Adrenal gland (tissue), 12 donors: ENCODE results near the gene NFATC3. TPM values are rescaled to one million over a fixed set of nuclear protein-coding genes. Genes with fewer than 3 reads are reported as not detected.
"Not testable (repeated sequence)": the region's sequence is repeated elsewhere in the genome, so short reads cannot be mapped to it uniquely, and the experiment has no call there.

Experiments used
- DNase-seq, 7 donors: peaks; one replicate each; pipeline ENCODE4 v3.0.0-alpha.2; 2019 to 2020
- H3K27ac ChIP-seq, 5 donors: fragments of 200-600 bp; sonication (generic) in 4 of 5; 1 replicate in 3 of 5; 2 replicates in 2 of 5; pipeline versions ENCODE4 v1.5.1 to v1.8.0; 2016 to 2020; ENCODE audit warnings: mild to moderate bottlenecking in 1 of 5
- H3K27me3 ChIP-seq: fragments of 200-600 bp; 2 replicates; pipeline ENCODE4 v1.8.0; 2021
- H3K36me3 ChIP-seq, 2 donors: fragments of 200-600 bp; replicated peaks in 1 of 2; 1 replicate in 1 of 2; 2 replicates in 1 of 2; pipeline versions ENCODE4 v1.5.1 to v1.8.0; 2018 to 2022
- H3K4me1 ChIP-seq, 2 donors: fragments of 200-600 bp; replicated peaks in 1 of 2; 1 replicate in 1 of 2; 2 replicates in 1 of 2; pipeline versions ENCODE4 v1.5.1 to v1.8.0; 2018 to 2021
- H3K4me3 ChIP-seq, 4 donors: fragments of 200-600 bp; sonication (generic) in 3 of 4; one replicate each; pipeline ENCODE4 v1.5.1; 2016 to 2018
- H3K9me3 ChIP-seq, 3 donors: fragments of 200-600 bp; sonication (generic) in 1 of 3; replicated peaks in 1 of 3; 1 replicate in 2 of 3; 2 replicates in 1 of 3; pipeline versions ENCODE4 v1.5.1 to v1.8.0; 2016 to 2021
- POLR2A ChIP-seq, 2 donors: fragments of 450-650 bp; IDR thresholded peaks; one replicate each; pipeline ENCODE4 v1.6.1; 2017; ENCODE audit warnings: antibody characterized with exemption in 2 of 2, mild to moderate bottlenecking in 2 of 2, moderate library complexity in 1 of 2
- WGBS, 4 donors: extraction: QIAGEN DNeasy Blood & Tissue Kit in 2 of 4; methylation state at CpG; one replicate each; pipeline versions ENCODE4 v1.1.5 to v1.1.7; 2013 to 2017; 5-methylcytosine and 5-hydroxymethylcytosine counted together
- intact Hi-C, 2 donors: fragments of 100-400 bp; cut with DNase I; formaldehyde crosslinking; loops; one replicate each; pipeline versions ENCODE4 v1.14.1 to v1.15.0; 2022 to 2023
- polyA plus RNA-seq, 3 donors: library from polyadenylated mRNA; stranded (reverse); fragments of 200-250 nt in 2 of 3; fragments of 350-450 nt in 1 of 3; fragmentation: Illumina TruSeq in 1 of 3; extraction: RNeasy Lipid Tissue Mini Kit (QIAGEN cat#74804) in 1 of 3; gene quantifications; one replicate each; pipeline ENCODE4 v1.2.3, GENCODE V29; 2013 to 2014
- total RNA-seq, 9 donors: library from RNA; depleted of rRNA in 4 of 9; stranded (reverse); fragments of >200 nt in 4 of 9; fragments of 120-200 nt in 1 of 9; fragmentation: NEBNext Ultra II Directional in 1 of 9; extraction: Animal tissue kit (Norgen Biotek cat#: 25700) in 1 of 9; gene quantifications; one replicate each; pipeline versions ENCODE4 v1.1.0 to v1.2.4, GENCODE V29; 2013 to 2023
- TF ChIP-seq, protein P1 (sequence below), 6 experiments: fragments of 450-650 bp in 4 of 6; fragments of 200-600 bp in 2 of 6; sonication (generic) in 1 of 6; IDR thresholded peaks; 1 replicate in 5 of 6; 2 replicates in 1 of 6; pipeline versions ENCODE4 v1.5.1 to v1.8.0; 2016 to 2021; ENCODE audit warnings: antibody characterized with exemption in 6 of 6, mild to moderate bottlenecking in 2 of 6, moderate library complexity in 1 of 6
- donor health status: healthy with polysubstance abuse.
- donor health status: Bipolar disorder and iron deficiency.
- donor health status: DM: yes; HTN: yes; CAD: no.
- donor health status: DM: no; HTN: no; CAD: no.
- donor health status: DM: no; HTN: no; CAD: no.
- donor health status: DM: yes; HTN: yes; CAD: no.

The NFATC3 gene
- total and polyA plus RNA-seq, 12 donors: 6.6 to 81.2 (median 34.3) TPM

DNA sequence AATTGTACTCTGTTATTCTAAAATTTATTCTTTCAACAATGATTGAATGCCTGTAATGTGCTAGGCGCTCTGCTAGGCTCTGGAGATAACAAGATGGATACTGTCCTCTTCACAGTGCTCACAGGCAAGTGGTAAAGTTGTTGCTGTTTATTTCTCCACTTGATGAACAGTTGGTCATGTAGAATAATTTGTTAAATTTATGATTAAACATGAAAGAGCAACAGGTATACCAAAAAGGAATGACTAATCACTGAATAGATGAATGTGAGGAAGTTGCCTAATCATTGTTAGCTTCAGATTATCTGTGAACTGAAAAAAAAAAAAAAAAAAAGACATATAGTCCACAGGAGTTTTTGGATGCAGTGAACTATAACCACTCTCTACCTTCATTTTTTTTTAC is 62.3 kb downstream of the NFATC3 start:
- intact Hi-C loops: no loop called here

DNA sequence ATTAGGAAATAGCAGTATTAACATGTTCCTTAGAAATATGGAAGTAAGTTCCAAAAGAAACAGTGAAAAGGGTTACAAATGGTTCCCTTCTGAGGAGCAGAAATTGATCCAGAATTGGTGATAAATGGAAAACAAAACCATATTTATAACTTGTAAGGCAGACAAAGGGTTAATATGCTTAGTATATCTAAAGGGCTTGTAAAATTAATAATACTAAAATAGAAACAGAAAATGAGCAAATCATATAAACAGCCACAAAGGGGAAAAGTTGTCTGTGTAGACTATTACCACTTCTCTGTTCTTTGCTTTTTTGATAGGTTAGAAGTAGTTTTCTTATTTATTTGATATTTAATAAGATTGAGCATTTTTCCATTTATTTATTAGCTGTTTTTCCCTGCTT is 64.4 kb downstream of the NFATC3 start:
- Histone ChIP-seq H3K27me3 (no peaks in the 10 kb centered on the region), H3K27ac (no peak overlapping the region), H3K4me1 (peaks cover 9 to 23% of the 10 kb centered on the region in 2 donors), H3K4me3 (no peak overlapping the region), H3K9me3 (no peaks in the 10 kb centered on the region), H3K36me3 (no peaks in the 10 kb centered on the region)
- no peak for DNase-seq
- intact Hi-C loops: no loop called here
- TF ChIP-seq, protein P1, sequence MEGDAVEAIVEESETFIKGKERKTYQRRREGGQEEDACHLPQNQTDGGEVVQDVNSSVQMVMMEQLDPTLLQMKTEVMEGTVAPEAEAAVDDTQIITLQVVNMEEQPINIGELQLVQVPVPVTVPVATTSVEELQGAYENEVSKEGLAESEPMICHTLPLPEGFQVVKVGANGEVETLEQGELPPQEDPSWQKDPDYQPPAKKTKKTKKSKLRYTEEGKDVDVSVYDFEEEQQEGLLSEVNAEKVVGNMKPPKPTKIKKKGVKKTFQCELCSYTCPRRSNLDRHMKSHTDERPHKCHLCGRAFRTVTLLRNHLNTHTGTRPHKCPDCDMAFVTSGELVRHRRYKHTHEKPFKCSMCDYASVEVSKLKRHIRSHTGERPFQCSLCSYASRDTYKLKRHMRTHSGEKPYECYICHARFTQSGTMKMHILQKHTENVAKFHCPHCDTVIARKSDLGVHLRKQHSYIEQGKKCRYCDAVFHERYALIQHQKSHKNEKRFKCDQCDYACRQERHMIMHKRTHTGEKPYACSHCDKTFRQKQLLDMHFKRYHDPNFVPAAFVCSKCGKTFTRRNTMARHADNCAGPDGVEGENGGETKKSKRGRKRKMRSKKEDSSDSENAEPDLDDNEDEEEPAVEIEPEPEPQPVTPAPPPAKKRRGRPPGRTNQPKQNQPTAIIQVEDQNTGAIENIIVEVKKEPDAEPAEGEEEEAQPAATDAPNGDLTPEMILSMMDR (IDR thresholded peaks at IDR 0.05): no peak
- no peak for TF ChIP-seq POLR2A (IDR thresholded peaks at IDR 0.05)

More for the DNA sequence above, 62.3 kb downstream of the NFATC3 start:
- TF ChIP-seq POLR2A (IDR thresholded peaks at IDR 0.05): no peak
- TF ChIP-seq, protein P1 (IDR thresholded peaks at IDR 0.05): no peak
- no peak for DNase-seq
- Histone ChIP-seq H3K27ac (no peak overlapping the region), H3K27me3 (no peaks in the 10 kb centered on the region), H3K36me3 (no peaks in the 10 kb centered on the region), H3K4me1 (peaks cover 13 to 14% of the 10 kb centered on the region in 2 donors), H3K4me3 (no peak overlapping the region), H3K9me3 (no peaks in the 10 kb centered on the region)
- 93 to 96% (median 94%) methylated on average over 1 of the region's 1 CpG for WGBS, 4 donors

DNA sequence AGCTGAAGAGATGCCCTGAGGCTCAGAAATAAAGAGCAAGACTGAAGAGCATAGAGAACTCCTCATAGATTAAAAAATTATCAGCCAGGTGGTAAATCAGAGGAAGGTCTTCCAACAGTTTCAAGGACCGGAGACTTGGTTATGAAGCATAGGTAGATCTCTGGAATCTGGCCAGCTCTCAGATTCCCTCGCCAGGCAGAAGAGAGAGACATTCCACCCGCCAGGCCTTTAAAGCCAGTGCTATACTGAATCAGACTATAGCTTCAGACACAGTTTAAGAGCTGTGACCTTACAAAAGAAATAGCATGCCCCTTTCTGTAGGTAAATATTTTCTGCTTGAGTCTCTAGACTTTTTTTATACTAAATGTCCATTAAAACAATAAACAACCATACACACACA is 70.3 kb downstream of the NFATC3 start:
- H3K4me3 ChIP-seq: no peak overlapping the region
- H3K27me3 ChIP-seq: no peaks in the 10 kb centered on the region
- peaks cover 0 to 10% of the 10 kb centered on the region in 2 donors for H3K4me1 ChIP-seq
- TF ChIP-seq POLR2A (IDR thresholded peaks at IDR 0.05): no peak
- peaks cover 0 to 18% of the 10 kb centered on the region in 2 donors for H3K36me3 ChIP-seq
- H3K9me3 ChIP-seq: no peaks in the 10 kb centered on the region
- no peak for DNase-seq
- H3K27ac ChIP-seq: no peak overlapping the region
- intact Hi-C loops: no loop called here
- WGBS, 4 donors: 90 to 94% (median 94%) methylated on average over 3 of the region's 3 CpGs

DNA sequence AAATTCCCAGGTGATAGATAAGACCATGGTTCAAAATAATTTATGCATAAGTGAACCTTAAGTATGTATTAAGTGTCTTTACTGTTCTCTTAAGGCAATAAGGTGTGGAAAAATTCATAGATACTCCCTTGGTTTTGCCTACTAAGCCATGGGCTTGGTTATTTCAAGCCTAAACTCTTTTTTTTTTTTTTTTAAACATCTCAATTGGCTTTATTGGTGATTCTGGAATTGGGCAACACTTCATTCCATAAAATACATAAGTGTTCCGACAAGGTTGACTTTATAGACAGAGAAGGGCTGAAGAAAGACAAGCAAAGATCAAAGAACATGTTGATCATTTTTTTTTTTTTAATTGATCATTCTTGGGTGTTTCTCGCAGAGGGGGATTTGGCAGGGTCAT is 77.2 kb downstream of the NFATC3 start:
- no peaks in the 10 kb centered on the region for H3K9me3 ChIP-seq
- H3K4me3 ChIP-seq: no peak overlapping the region
- H3K36me3 ChIP-seq: peaks cover 0 to 18% of the 10 kb centered on the region in 2 donors
- H3K27ac ChIP-seq: no peak overlapping the region
- TF ChIP-seq POLR2A (IDR thresholded peaks at IDR 0.05): no peak
- TF ChIP-seq, protein P1 (IDR thresholded peaks at IDR 0.05): no peak
- intact Hi-C loops: no loop called here
- no peaks in the 10 kb centered on the region for H3K4me1 ChIP-seq
- 91 to 100% (median 97%) methylated on average over 2 of the region's 2 CpGs for WGBS, 4 donors
- no peaks in the 10 kb centered on the region for H3K27me3 ChIP-seq
- DNase-seq: no peak

DNA sequence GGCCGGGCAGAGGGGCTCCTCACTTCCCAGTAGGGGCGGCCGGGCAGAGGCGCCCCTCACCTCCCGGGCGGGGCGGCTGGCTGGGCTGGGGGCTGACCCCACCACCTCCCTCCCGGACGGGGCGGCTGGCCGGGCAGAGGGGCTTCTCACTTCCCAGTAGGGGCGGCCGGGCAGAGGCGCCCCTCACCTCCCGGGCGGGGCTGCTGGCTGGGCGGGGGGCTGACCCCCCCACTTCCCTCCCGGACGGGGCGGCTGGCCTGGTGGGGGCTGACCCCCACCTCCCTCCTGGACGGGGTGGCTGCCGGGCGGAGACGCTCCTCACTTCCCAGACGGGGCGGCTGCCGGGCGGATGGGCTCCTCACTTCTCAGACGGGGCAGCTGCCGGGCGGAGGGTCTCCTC is 78.1 kb downstream of the NFATC3 start:
- 97 to 99% methylated on average over 26 to 27 of the region's 31 CpGs; no CpG with 5 or more reads in 2 of the 4 donors for WGBS, 4 donors
- peaks cover 0 to 14% of the 10 kb centered on the region in 2 donors for H3K36me3 ChIP-seq
- H3K27ac ChIP-seq, H3K9me3 ChIP-seq, DNase-seq, H3K4me3 ChIP-seq, intact Hi-C loops, H3K27me3 ChIP-seq, H3K4me1 ChIP-seq: not testable (repeated sequence)
